Lower lobe of right lung (tissue), 2 donors: Measurements from ENCODE around the gene GPR55. TPM values are rescaled to one million over a fixed set of nuclear protein-coding genes. Genes with fewer than 3 reads are reported as not detected.

Experiments used
- ATAC-seq, 2 donors: fragments of 200-7000 bp; cut with Tn5 transposase; one replicate each; pipeline ENCODE4 v1.9.1; 2020 to 2022; ENCODE audit warnings: mild to moderate bottlenecking in 2 of 2, moderate library complexity in 2 of 2
- DNase-seq: peaks from one replicate; pipeline ENCODE4 v3.0.0-alpha.2; 2020
- H3K27ac ChIP-seq: fragments of 200-600 bp; one replicate; pipeline ENCODE4 v1.8.0; 2022
- H3K27me3 ChIP-seq: fragments of 200-600 bp; one replicate; pipeline ENCODE4 v1.8.0; 2022; ENCODE audit warnings: low read depth
- H3K36me3 ChIP-seq: fragments of 200-600 bp; one replicate; pipeline ENCODE4 v1.8.0; 2022; ENCODE audit warnings: mild to moderate bottlenecking
- H3K4me1 ChIP-seq: fragments of 200-600 bp; one replicate; pipeline ENCODE4 v1.8.0; 2022
- H3K4me3 ChIP-seq: fragments of 200-600 bp; one replicate; pipeline ENCODE4 v1.8.0; 2022; ENCODE audit warnings: mild to moderate bottlenecking
- H3K9me3 ChIP-seq: fragments of 200-600 bp; one replicate; pipeline ENCODE4 v1.8.0; 2022
- intact Hi-C: fragments of 100-400 bp; cut with DNase I; formaldehyde crosslinking; loops from one replicate; pipeline ENCODE4 v1.11.0; 2022
- total RNA-seq: library from RNA; stranded (reverse); fragmentation: NEBNext Ultra II Directional; extraction: Animal tissue kit (Norgen Biotek cat#: 25700); gene quantifications from one replicate; pipeline ENCODE4 v1.2.1, GENCODE V29; 2021
- TF ChIP-seq, protein P1 (sequence below): fragments of 200-600 bp; IDR thresholded peaks from one replicate; pipeline ENCODE4 v1.8.0; 2022; ENCODE audit warnings: antibody characterized with exemption, mild to moderate bottlenecking
- donor health status: DM: no; HTN: yes; CAD: no; lungs with severe emphysema.

GPR55 gene
- total RNA-seq, 1 donor from 2014 or later: 0.74 TPM

DNA sequence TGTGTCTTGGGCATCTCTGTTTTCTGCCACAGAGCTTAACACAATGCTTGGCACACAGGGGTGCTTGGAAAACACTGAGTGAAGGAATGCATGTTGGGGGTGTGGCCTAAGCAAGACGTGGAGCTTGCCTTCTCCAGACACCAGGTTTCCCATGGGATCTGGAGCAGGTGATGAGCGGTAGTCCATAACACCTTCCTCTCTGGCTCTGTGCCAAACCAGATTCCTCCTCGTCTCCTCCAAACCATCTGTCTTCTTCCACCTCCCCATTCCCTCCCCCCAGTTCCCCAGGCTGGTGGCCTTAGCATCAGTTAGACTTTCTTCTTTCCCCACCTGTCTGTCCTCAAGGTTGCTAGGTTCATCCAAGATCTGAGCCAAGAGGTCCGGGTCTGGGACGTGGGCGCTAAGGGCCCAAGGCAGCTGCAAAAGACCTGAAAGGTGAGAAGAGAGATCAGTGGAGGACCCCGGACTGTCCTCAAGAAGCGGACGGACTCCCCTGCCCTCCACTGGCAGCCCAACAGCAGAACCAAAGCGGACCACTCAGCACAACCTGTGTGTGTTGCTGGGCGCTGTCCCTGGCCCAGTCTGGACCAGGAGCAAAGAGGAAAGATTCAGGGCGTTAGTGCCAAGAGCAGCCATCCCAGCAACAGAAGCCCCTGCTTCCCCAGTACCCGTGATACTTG is 61.5 kb downstream of the GPR55 start:
- H3K4me1 ChIP-seq: peaks cover 21% of the 10 kb centered on the region
- no peak overlapping the region for H3K27ac ChIP-seq
- H3K27me3 ChIP-seq: peaks cover 37% of the 10 kb centered on the region
- TF ChIP-seq, protein P1, sequence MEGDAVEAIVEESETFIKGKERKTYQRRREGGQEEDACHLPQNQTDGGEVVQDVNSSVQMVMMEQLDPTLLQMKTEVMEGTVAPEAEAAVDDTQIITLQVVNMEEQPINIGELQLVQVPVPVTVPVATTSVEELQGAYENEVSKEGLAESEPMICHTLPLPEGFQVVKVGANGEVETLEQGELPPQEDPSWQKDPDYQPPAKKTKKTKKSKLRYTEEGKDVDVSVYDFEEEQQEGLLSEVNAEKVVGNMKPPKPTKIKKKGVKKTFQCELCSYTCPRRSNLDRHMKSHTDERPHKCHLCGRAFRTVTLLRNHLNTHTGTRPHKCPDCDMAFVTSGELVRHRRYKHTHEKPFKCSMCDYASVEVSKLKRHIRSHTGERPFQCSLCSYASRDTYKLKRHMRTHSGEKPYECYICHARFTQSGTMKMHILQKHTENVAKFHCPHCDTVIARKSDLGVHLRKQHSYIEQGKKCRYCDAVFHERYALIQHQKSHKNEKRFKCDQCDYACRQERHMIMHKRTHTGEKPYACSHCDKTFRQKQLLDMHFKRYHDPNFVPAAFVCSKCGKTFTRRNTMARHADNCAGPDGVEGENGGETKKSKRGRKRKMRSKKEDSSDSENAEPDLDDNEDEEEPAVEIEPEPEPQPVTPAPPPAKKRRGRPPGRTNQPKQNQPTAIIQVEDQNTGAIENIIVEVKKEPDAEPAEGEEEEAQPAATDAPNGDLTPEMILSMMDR: no peak
- no peak for DNase-seq
- no peak for ATAC-seq
- H3K9me3 ChIP-seq: no peaks in the 10 kb centered on the region
- H3K36me3 ChIP-seq: no peaks in the 10 kb centered on the region
- H3K4me3 ChIP-seq: no peak overlapping the region
- intact Hi-C loops: no loop called here

DNA sequence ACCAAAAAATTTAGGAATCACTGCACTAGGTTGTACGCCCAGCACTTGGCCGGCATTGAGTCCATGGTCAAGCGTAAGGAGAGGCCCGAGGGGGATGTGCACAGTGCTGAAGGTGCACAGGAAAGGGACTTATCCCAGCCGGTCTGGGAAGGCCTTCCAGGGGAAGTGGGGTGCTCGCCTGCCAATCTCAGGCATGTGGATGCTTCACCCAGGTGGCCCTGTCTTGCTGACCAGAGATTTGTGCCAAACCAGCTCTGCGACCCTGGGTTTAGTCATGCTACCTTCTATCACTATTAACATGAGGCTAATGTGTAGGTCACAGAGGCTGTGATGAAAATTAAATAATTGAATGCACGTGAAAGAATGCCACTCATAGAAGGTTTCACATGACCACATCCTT is 62.0 kb downstream of the GPR55 start:
- Histone ChIP-seq H3K27me3 (peaks cover 37% of the 10 kb centered on the region), H3K27ac (no peak overlapping the region), H3K4me3 (no peak overlapping the region), H3K9me3 (no peaks in the 10 kb centered on the region), H3K4me1 (peaks cover 21% of the 10 kb centered on the region), H3K36me3 (no peaks in the 10 kb centered on the region)
- TF ChIP-seq, protein P1: no peak
- ATAC-seq: no peak
- intact Hi-C loops: no loop called here
- no peak for DNase-seq

DNA sequence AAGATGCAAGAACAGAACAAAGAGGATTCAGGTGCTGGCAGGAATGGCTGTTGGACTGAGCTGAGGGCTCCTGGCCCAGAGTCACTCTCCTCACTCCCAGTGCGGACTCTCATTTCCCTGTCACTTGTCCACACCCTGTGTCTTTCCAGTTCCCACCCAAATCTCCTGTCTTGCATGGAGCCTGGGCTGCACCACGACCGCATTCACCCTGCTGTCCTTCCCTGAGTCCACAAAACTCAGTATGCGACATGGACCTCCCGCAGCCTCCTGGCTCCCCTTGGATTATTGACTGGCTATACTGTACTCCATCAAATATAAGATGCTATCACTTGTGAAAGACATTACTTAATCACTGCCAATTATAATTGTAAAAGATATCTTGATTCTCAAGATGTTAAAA is 62.8 kb downstream of the GPR55 start:
- H3K36me3 ChIP-seq: no peaks in the 10 kb centered on the region
- no peak for DNase-seq
- H3K27me3 ChIP-seq: peaks cover 43% of the 10 kb centered on the region
- H3K4me1 ChIP-seq: peaks cover 21% of the 10 kb centered on the region
- no peak overlapping the region for H3K27ac ChIP-seq
- H3K4me3 ChIP-seq: no peak overlapping the region
- intact Hi-C loops: no loop called here
- TF ChIP-seq, protein P1: no peak
- ATAC-seq: no peak
- H3K9me3 ChIP-seq: no peaks in the 10 kb centered on the region

DNA sequence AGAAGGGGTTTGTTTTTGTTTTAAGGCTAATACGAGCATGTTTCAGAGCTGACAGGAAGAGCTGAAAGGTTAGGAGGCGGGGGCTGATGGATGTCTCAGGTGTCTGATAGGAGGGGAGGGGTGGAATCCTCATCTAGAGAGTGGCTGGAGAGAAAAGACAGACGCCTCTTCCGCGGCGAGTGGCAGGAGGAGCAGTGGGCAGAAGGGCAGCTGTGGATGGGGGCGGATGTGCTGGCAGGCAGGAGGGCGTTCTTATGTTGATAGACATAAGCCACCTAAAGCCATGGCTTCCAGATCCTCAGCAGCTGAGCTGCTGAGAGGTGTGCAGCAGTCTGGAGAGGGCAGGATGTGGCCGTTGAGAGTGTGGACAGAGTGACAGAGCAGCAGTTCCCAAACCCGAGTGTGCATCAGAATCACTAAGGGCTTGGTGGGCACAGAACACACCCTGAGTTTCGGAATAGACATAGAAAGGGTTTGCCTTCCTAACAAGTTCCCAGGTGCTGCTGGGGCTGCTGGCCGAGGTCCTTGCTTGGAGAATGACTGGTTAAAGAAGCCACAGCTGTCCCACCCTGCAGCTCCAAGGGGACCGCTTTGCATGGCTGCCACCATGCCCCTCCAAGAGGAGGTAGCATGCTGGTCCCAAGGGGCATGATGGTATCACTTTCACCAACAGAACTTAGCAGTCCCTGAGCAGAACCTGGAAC is 63.3 kb downstream of the GPR55 start:
- Histone ChIP-seq H3K4me1 (peaks cover 20% of the 10 kb centered on the region), H3K27me3 (peaks cover 46% of the 10 kb centered on the region), H3K4me3 (no peak overlapping the region), H3K27ac (no peak overlapping the region), H3K9me3 (no peaks in the 10 kb centered on the region), H3K36me3 (no peaks in the 10 kb centered on the region)
- no peak for DNase-seq
- TF ChIP-seq, protein P1: no peak
- intact Hi-C loops: no loop called here
- ATAC-seq: no peak

Other genes starting within 250 kb of the GPR55 start
- gene CAB39, start 212.4 kb downstream of the GPR55 start, total RNA-seq: 78.7 TPM
- gene ITM2C, start 60.3 kb downstream of the GPR55 start, total RNA-seq: 27.6 TPM
- not detected for gene SPATA3, start 70.9 kb upstream of the GPR55 start, total RNA-seq
- 0.97 TPM for gene C2orf72, start 112.3 kb upstream of the GPR55 start, total RNA-seq
- gene PSMD1, start 131.6 kb upstream of the GPR55 start, total RNA-seq: 55.3 TPM
- 0.65 TPM for gene HTR2B, start 199.8 kb upstream of the GPR55 start, total RNA-seq